GM12874 (cell line): ENCODE data around the gene HOXA11.

Experiments used
- TF ChIP-seq, protein P1 (sequence below): IDR thresholded peaks from 2 replicates; pipeline ENCODE4 v1.5.1; 2011; ENCODE audit warnings: low read depth, mild to moderate bottlenecking, control low read depth, low read length, moderate library complexity; ENCODE audit not compliant: insufficient read depth

Gene HOXA11

DNA sequence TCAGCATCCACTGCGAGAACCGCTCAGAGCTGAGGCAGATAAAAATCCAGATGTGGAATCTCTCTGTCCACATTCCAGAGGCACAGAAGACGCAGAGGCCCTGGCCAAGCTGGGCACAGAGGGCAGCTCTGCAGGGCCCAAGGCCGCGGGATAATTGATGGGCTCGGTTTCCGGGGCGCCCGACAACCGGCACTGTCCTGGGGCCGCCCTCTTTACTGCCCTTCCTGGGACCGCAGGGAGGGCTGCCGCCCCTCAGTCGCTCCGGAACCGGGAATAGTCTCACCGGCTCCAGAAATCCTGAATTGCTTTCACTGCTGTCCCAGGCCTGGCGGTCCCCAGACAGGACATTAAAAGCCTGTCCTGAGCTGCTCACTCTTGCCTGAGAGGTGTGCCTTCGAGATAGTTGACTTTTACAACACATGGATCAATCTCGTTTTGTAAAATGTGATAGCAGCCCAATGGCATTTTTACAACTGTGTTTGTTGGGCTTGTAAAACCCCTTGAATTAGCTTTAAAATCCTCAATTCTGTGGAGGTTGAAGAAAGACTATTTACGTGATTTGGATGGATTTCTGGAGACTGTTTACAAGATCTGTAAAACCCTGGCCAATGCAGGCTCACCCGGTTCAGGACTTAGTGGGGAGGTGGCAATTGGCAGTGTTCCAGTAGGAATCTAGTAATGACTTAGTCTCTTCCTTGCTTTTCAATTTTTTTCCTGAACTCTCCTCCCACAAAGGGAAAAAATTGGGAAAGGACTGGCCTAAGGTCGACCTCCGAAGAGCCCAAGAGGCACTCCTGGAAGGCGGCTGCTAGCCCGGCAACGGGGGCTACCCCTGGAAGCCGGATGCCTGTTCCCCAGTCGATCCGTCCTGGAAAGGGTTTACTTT, 36.0 kb downstream of the HOXA11 start:
- TF ChIP-seq, protein P1, sequence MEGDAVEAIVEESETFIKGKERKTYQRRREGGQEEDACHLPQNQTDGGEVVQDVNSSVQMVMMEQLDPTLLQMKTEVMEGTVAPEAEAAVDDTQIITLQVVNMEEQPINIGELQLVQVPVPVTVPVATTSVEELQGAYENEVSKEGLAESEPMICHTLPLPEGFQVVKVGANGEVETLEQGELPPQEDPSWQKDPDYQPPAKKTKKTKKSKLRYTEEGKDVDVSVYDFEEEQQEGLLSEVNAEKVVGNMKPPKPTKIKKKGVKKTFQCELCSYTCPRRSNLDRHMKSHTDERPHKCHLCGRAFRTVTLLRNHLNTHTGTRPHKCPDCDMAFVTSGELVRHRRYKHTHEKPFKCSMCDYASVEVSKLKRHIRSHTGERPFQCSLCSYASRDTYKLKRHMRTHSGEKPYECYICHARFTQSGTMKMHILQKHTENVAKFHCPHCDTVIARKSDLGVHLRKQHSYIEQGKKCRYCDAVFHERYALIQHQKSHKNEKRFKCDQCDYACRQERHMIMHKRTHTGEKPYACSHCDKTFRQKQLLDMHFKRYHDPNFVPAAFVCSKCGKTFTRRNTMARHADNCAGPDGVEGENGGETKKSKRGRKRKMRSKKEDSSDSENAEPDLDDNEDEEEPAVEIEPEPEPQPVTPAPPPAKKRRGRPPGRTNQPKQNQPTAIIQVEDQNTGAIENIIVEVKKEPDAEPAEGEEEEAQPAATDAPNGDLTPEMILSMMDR, result no peak

- TF ChIP-seq, protein P1, result no peak
Observed at GRCh38 chr7:27148031-27148755, 36.8 kb downstream of the HOXA11 start.

DNA sequence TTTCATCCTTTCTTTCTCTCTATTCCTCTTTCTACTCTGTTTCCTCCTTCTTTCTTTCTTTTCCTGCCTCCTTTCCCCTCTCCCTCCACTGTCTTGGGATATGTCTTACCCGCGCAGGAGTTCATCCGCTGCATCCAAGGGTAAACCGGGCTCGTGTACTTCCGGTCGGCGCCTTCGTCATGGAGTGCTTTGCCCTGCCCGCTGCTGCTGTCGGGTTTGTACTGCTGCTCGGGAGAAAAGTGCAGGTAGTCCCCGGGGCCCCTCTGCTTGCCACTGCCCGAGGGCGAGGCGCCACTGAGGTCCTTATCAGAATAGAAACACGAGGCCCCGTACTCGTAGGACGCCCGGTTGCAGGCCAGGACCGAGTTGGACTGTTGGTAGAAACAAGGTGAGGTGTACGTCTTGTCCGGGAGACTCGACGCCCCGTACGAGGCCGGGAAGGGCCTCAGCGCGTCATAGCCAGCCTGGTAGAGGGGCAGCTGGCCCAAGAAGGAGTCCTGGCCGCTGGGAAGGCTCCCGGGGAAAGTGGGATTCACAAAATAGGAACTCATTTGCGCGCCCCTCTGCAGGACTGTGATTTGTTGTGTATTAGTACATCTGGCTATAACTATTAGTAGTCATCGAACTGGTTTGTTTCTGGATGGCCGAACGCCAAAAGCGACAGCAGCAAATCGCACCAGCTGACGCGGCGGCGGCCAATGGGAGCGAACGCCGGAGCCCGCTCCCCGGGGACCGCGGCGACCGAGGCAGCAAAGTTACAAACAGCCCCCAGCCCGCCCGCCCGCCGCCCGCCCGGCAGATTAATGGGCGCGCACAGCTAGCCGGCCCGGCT, 37.6 kb downstream of the HOXA11 start, which contains the start of gene HOXA6:
Gene HOXA6 (minus strand): TSS at position 576 of the 832 bp plus-strand sequence. CDS start 25 bp downstream, at position 551.
- TF ChIP-seq, protein P1, result no peak

- TF ChIP-seq, protein P1, result no peak
Observed at GRCh38 chr7:27146491-27147198, 38.4 kb downstream of the HOXA11 start.

DNA sequence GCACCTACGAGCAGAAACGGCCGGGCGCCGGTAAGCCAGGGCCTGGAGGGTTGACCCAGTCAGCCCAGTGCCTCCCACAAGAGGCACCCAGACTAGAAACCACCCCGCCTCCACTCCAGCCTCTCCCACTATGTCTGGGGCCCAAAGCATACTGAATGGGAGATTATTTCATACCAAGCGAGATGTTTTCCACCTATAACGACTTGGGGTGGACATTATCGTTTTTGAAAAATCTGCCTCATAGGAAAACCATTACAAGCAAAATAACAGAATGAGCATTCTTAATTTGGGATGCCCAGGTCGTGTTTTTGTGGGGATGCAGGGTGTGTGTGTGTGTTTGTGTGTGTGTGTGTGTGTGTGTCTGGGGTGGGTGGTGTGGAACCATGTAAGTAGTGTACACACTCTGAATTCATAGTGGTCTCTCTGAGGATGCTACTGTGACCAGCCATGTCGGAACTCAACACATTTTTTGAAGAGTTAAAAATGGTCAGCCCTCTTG, 39.1 kb downstream of the HOXA11 start:
- TF ChIP-seq, protein P1, result no peak

DNA sequence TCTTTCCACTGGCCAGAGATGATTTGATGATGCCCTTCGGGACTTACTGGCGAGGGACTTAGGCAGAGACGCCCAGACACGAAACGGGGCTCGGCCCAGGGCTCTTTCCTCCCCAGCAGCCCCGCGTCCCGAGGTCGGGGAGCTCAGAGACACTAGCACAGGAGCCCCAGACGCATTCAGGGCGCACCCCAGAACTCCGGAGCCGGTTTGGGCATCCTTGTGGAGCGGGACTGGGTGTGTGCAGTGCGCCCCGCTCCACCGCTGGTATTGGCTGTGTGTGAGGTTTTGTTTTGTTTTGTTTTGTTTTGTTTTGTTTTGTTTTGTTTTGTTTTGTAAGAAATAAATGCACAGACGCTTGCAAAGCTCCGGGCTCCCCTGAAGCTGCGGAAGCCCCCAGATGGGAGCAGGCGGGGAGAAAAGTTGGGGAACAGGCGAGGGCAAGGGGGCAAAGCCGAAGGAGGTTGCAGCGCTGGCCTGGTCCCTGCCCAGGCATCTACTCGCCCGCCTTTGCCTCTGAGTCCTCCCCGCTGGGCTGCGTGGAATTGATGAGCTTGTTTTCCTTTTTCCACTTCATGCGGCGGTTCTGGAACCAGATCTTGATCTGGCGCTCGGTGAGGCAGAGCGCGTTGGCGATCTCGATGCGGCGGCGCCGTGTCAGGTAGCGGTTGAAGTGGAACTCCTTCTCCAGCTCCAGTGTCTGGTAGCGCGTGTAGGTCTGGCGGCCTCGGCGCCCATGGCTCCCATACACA, 39.7 kb downstream of the HOXA11 start:
- TF ChIP-seq, protein P1, result no peak
